Aorta (tissue), 5 donors: ENCODE data around the gene REPS1. TPM values are rescaled to one million over a fixed set of nuclear protein-coding genes. Genes with fewer than 3 reads are reported as not detected.

Experiments used
- ATAC-seq: fragments of 200-7000 bp; cut with Tn5 transposase; one replicate; pipeline ENCODE4 v1.9.1; 2022; ENCODE audit warnings: moderate library complexity; ENCODE audit not compliant: low FRiP score
- DNase-seq, 2 donors: peaks; one replicate each; pipeline ENCODE4 v3.0.0-alpha.2; 2020
- H3K27ac ChIP-seq, 2 donors: one replicate each; pipeline ENCODE4 v1.5.1; 2013; ENCODE audit warnings: low read length in 2 of 2, mild to moderate bottlenecking in 2 of 2, moderate library complexity in 2 of 2, control low read depth in 1 of 2, inconsistent platforms in 1 of 2, low read depth in 1 of 2
- H3K27me3 ChIP-seq, 2 donors: one replicate each; pipeline ENCODE4 v1.6.1; 2013; ENCODE audit warnings: control low read depth in 1 of 2, low read length in 1 of 2, mild to moderate bottlenecking in 1 of 2, moderate library complexity in 1 of 2; ENCODE audit not compliant: insufficient read depth in 2 of 2, control insufficient read depth in 1 of 2
- H3K36me3 ChIP-seq, 2 donors: one replicate each; pipeline ENCODE4 v1.6.1; 2013; ENCODE audit warnings: control low read depth in 1 of 2, low read length in 1 of 2, mild to moderate bottlenecking in 1 of 2; ENCODE audit not compliant: insufficient read depth in 2 of 2, control insufficient read depth in 1 of 2
- H3K4me1 ChIP-seq, 2 donors: one replicate each; pipeline ENCODE4 v1.6.1; 2013; ENCODE audit warnings: low read length in 2 of 2, control low read depth in 1 of 2, mild to moderate bottlenecking in 1 of 2, moderate library complexity in 1 of 2; ENCODE audit not compliant: insufficient read depth in 2 of 2, control insufficient read depth in 1 of 2
- H3K4me3 ChIP-seq, 2 donors: one replicate each; pipeline ENCODE4 v1.5.1; 2013; ENCODE audit warnings: low read length in 2 of 2, control low read depth in 1 of 2, mild to moderate bottlenecking in 1 of 2
- H3K9me3 ChIP-seq: one replicate; pipeline ENCODE4 v1.6.1; 2013; ENCODE audit warnings: mild to moderate bottlenecking, low read length; ENCODE audit not compliant: control insufficient read depth
- WGBS, 2 donors: extraction: QIAGEN DNeasy Blood & Tissue Kit; methylation state at CpG; one replicate each; pipeline ENCODE4 v1.1.7; 2013; 5-methylcytosine and 5-hydroxymethylcytosine counted together
- intact Hi-C, 2 donors: fragments of 100-400 bp; cut with DNase I; formaldehyde crosslinking; loops; one replicate each; pipeline versions ENCODE4 v1.14.2 to v1.15.0; 2022
- long read RNA-seq, 2 donors: library from polyadenylated mRNA; unstranded; transcript quantifications; one replicate each; pipeline ENCODE4 v2.0.0, GENCODE V29; 2020 to 2021
- polyA plus RNA-seq, 2 donors: library from polyadenylated mRNA; stranded (reverse); fragments of 200-250 nt; gene quantifications; one replicate each; pipeline ENCODE4 v1.2.3, GENCODE V29; 2013
- total RNA-seq, 2 donors: library from RNA; stranded (reverse); fragmentation: NEBNext Ultra II Directional; extraction: Animal tissue kit (Norgen Biotek cat#: 25700); gene quantifications; one replicate each; pipeline ENCODE4 v1.2.1, GENCODE V29; 2021
- donor health status: healthy with polysubstance abuse.
- donor health status: Bipolar disorder and iron deficiency.
- donor health status: DM: no; HTN: no; CAD: no.
- donor health status: DM: no; HTN: no; CAD: no.
- donor health status: DM: yes; HTN: yes; CAD: no.

Gene REPS1, protein sequence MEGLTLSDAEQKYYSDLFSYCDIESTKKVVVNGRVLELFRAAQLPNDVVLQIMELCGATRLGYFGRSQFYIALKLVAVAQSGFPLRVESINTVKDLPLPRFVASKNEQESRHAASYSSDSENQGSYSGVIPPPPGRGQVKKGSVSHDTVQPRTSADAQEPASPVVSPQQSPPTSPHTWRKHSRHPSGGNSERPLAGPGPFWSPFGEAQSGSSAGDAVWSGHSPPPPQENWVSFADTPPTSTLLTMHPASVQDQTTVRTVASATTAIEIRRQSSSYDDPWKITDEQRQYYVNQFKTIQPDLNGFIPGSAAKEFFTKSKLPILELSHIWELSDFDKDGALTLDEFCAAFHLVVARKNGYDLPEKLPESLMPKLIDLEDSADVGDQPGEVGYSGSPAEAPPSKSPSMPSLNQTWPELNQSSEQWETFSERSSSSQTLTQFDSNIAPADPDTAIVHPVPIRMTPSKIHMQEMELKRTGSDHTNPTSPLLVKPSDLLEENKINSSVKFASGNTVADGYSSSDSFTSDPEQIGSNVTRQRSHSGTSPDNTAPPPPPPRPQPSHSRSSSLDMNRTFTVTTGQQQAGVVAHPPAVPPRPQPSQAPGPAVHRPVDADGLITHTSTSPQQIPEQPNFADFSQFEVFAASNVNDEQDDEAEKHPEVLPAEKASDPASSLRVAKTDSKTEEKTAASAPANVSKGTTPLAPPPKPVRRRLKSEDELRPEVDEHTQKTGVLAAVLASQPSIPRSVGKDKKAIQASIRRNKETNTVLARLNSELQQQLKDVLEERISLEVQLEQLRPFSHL
- total RNA-seq (10 to 100 TPM; 33.2 to 40.8 TPM), polyA plus RNA-seq (10 to 100 TPM; 10.1 to 29.0 TPM)
- long read RNA-seq, donor 1, full-length matches to known transcripts: 2 of 44 reads
- long read RNA-seq, donor 1, partial matches to known transcripts: 30 of 44 reads
- long read RNA-seq, donor 1, other reads (novel, unspliced or antisense): 12 of 44 reads
- long read RNA-seq, donor 2, full-length matches to known transcripts: 7 of 17 reads
- long read RNA-seq, donor 2, partial matches to known transcripts: 6 of 17 reads
- long read RNA-seq, donor 2, other reads (novel, unspliced or antisense): 4 of 17 reads

DNA sequence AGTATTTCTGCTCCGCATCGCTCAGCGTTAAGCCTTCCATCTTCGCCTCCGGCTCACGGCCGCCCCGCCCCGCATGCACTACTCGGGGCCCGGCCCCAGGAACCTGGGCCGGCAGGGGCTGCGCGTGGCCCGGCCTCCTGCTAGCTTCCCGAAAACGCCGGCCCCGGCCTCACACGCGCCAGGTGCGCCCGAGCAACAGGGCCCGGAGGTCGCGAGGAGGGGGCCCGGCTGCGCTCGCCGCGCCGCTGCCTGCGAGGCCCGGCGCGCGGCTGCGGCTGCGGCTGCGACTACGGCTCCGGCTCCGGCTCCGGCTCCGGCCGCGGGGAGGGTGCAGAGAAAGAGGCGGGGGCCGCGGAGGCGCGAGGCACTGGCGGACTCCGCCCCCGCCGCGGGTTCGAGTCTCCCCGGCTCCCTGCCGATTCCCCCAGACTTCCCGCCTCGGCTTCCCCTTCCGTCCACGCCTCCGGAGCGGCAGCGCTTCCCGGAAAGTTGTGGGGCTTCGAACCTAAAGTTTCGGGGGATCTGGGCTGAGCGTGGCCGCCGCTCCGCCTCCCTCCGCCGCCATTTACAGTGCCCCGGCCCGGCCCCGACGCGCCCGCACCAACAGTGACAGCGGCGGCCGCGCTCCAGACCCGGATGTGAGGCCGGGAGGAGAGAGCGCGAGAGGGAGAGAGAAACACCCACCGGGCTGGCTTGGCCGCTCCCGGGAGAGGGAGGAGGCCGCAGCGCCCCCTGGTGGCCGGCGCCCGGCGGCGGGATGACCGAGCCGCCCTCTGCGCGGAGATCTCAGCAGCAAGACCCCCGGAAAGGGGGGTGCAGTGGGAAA, at the start of gene REPS1:
TSS of gene REPS1 (minus strand) at position 611 of the 826 bp plus-strand sequence. CDS start at position 40, 571 bp downstream.
- DNase-seq: peak; percentile 95 to 97
- ATAC-seq: peak; percentile 97
- intact Hi-C loops: loop anchor here (2.0 to 10.0 kb wide), 3 partner anchors 171 to 377 kb away; no protein-coding TSS in a partner anchor
- peaks cover 3 to 8% of the 10 kb centered on the region in 2 donors for H3K4me1 ChIP-seq
- peak within 1 kb of the TSS; percentile 28 to 60 for H3K27ac ChIP-seq
- no peaks in the 10 kb centered on the region for H3K27me3 ChIP-seq
- no peaks in the 10 kb centered on the region for H3K9me3 ChIP-seq
- H3K4me3 ChIP-seq: peak within 1 kb of the TSS; percentile 84 to 89
- no peaks in the 10 kb centered on the region for H3K36me3 ChIP-seq
- 0% methylated on average over 98 to 105 of the region's 105 CpGs for WGBS, 2 donors

DNA sequence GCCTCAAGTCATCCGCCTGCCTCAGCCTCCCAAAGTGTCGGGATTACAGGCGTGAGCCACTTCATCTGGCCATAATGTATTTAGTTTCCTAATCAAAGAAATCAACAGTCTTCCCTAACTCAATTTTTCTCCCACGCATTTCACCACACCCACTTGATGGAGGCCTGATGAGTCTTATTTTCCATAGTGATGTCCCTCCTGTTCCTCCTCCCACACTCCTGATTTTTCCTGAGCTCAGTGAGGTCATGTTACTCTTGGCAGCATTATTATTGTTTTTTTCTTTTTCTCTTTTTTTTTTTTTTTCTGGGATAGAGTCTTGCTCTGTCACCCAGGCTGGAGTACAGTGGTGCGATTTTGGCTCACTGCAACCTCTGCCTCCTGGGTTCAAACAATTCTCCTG, 49.4 kb upstream of the REPS1 start:
- H3K27me3 ChIP-seq: no peaks in the 10 kb centered on the region
- intact Hi-C loops: no loop called here
- 66 to 75% methylated on average over 5 of the region's 5 CpGs for WGBS, 2 donors
- H3K4me3 ChIP-seq: no peak overlapping the region
- no peak overlapping the region for H3K27ac ChIP-seq
- H3K36me3 ChIP-seq: peaks cover 2 to 9% of the 10 kb centered on the region in 2 donors
- DNase-seq: no peak
- H3K4me1 ChIP-seq: no peaks in the 10 kb centered on the region
- H3K9me3 ChIP-seq: no peaks in the 10 kb centered on the region
- ATAC-seq: peak; percentile 46

DNA sequence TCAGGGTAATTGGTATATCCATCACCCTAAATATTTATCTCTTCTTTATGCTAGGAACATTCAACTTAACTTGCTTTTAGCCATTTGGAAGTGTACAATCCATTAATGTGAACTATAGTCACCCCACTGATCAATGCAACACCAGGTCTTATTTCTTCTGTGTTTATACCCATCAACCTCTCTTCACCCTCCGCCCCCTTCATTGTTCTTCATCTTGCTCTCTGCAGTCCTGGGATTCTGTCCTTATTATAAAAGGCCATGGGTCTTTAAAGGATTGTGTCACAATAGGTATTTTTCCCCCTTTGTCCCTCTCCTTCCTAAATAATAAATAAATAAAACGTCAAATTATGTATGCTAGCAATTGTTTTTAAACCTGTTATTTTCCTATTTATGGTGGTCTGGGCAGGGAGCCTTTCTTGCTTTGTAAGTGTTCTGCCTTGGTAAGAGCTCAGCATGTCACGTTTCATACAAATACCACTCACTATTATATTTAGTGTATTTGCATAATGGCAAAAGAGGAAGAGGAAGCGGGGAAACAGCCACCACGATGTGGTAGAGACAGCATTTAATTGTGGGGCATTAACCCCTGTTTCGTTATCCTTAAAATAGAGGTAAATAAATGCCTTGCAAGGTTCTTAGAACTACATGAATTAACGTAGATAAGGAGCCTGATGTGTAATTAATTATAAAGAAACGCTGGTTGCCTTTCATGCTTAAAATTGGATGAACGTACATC, 42.3 kb upstream of the REPS1 start:
- ATAC-seq (no peak), DNase-seq (no peak)
- intact Hi-C loops: no loop called here
- peaks cover 0 to 3% of the 10 kb centered on the region in 2 donors for H3K36me3 ChIP-seq
- no peaks in the 10 kb centered on the region for H3K4me1 ChIP-seq
- H3K9me3 ChIP-seq: no peaks in the 10 kb centered on the region
- WGBS, 2 donors: 58 to 63% methylated on average over 9 of the region's 9 CpGs
- peak overlapping the region in 1 of 2 donors; percentile 71 for H3K27ac ChIP-seq
- H3K4me3 ChIP-seq: peak overlapping the region; percentile 30 to 69
- H3K27me3 ChIP-seq: no peaks in the 10 kb centered on the region

DNA sequence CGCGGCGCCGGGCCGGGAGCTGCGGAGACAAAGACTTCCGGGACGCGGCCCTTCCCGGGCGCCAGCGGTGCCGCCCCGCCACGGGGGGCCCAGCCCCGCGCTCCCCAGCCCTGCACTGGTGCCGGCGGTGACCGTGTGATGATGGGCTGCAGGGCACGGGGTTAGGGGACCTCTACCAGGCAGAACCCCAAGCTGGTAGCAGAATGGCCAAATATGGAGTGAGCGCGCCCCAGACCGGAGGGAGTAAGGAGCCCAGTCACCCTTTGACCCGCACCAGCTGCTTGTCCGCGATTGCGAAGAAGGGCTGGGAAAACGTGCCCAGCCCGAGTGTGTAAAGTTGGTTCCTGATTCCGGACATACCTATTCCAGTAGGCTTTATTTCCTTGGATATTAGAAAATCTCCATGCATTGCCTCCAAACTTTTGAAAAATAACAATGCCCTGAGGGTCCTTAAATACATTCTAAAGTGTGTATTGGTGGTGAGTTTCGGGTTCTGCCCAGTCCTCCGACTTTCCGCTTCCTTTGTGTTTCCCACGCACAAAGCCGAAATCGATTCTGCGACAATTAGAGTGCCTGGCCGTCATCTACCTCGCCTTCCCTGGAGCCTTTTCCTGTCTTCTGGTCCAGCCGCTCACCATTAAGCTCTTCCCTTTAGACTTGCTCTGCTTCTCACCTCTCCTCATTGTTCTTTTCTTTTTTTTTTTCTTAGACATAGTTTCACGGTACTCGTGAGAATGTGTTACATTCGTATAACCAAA, 41.6 kb upstream of the REPS1 start:
- H3K27ac ChIP-seq: peak overlapping the region; percentile 62 to 71
- intact Hi-C loops: loop anchor here (5.0 kb wide), 1 partner anchor 108 kb away; the partner anchor contains the start of gene HECA (in 2 of the 2)

DNA sequence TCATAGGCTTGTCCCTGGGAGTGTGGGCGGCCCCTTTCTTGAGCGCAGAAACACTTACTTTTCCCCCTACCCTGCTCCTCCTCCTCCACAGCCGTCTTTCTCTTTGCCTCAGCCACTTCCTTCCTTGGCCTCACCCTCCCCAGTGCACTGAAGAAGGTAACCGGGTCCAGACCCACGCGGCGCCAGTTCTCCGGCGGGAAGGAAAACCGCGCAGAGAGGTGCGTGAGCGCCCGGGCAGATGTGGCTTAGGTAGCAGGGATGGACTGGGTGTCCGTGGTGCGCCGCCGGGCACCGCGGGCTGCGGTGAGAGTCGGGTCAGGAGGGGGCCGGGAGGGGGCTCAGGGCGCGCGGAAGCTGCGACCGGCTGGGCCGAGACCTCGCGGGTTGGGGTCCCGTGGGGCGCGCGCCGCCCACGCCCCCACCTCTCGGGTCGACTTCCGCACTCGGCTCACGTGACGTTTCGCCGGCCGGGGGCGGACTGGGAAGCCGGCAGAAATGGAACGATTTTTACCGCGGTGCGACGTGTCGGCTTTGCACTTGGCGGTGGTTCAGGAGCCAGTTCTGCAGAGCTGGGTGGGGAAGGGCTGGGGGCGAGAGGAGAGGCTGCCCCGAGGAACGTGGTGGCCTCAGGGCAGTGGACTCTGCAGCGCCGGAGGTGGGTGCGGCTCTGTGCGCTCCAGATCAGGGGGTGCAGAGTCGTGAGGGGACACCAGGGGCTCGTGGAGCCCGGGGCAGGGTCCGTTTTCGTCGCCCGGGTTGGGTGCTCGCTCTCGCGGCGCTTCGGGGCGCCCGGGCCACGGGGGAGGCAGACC, 40.8 kb upstream of the REPS1 start, which contains the start of gene ABRACL:
TSS of gene ABRACL (plus strand) at position 88 of the 812 bp plus-strand sequence. CDS start 5,416 bp downstream, outside the sequence.
- intact Hi-C loops: loop anchor here (5.0 kb wide), 1 partner anchor 108 kb away; the partner anchor contains the start of gene HECA (in 2 of the 2)
- Histone ChIP-seq H3K36me3 (no peaks in the 10 kb centered on the region), H3K4me3 (peak within 1 kb of the TSS; percentile 61 to 69), H3K9me3 (no peaks in the 10 kb centered on the region), H3K4me1 (no peaks in the 10 kb centered on the region), H3K27me3 (no peaks in the 10 kb centered on the region), H3K27ac (peak within 1 kb of the TSS; percentile 29 to 71)
- DNase-seq (peak; percentile 79 to 85), ATAC-seq (peak; percentile 76)
- WGBS, 2 donors: 0% methylated on average over 62 to 77 of the region's 77 CpGs

More for the DNA sequence above, 41.6 kb upstream of the REPS1 start:
- ATAC-seq (peak; percentile 79), DNase-seq (peak; percentile 82 to 83)
- no peaks in the 10 kb centered on the region for H3K27me3 ChIP-seq
- H3K4me3 ChIP-seq: peak overlapping the region; percentile 61 to 69
- H3K36me3 ChIP-seq: no peaks in the 10 kb centered on the region
- H3K9me3 ChIP-seq: no peaks in the 10 kb centered on the region
- H3K4me1 ChIP-seq: no peaks in the 10 kb centered on the region
- WGBS, 2 donors: 2 to 7% methylated on average over 28 to 44 of the region's 44 CpGs

DNA sequence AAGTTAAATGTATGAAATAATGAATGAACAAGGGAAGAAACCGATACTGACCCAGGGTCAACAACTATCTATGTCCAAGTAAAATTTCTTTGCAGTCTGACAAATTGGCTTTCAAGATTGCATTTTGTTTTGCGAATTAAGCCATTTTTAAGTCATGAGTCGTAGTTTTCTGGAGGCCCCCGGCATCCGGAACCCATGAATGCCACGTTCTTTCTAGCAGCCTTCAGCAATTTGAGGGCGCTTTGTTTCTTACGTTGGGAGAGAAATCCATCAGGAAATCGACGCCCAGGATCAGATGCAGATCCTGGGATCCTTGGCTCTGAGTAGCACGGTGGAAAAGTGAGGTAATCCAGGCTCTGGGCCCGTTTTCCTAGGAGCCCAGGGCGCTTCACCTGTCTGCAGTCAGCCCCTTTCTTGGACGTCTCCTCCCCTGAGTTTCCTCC, 40.2 kb upstream of the REPS1 start:
- no peak for DNase-seq
- H3K36me3 ChIP-seq: no peaks in the 10 kb centered on the region
- intact Hi-C loops: loop anchor here (5.0 kb wide), 1 partner anchor 109 kb away; the partner anchor contains the start of gene HECA (in 2 of the 2)
- ATAC-seq: no peak
- H3K4me1 ChIP-seq: no peaks in the 10 kb centered on the region
- 0 to 2% methylated on average over 14 of the region's 14 CpGs for WGBS, 2 donors
- no peaks in the 10 kb centered on the region for H3K27me3 ChIP-seq
- peak overlapping the region in 1 of 2 donors; percentile 29 for H3K27ac ChIP-seq
- no peaks in the 10 kb centered on the region for H3K9me3 ChIP-seq
- H3K4me3 ChIP-seq: peak overlapping the region; percentile 61 to 69
